Sigmoid colon (tissue), 7 donors: ENCODE results near the gene PDE4D. TPM values are rescaled to one million over a fixed set of nuclear protein-coding genes. Genes with fewer than 3 reads are reported as not detected.

Experiments
- DNase-seq: peaks from one replicate; pipeline ENCODE4 v3.0.0-alpha.2; 2019
- H3K27ac ChIP-seq, 4 donors: fragments of 200-600 bp; sonication (generic); one replicate each; pipeline ENCODE4 v1.5.1; 2016 to 2019; ENCODE audit warnings: mild to moderate bottlenecking in 1 of 4
- H3K27me3 ChIP-seq, 3 donors: fragments of 200-600 bp; sonication (generic); one replicate each; pipeline ENCODE4 v1.5.1; 2019; ENCODE audit warnings: mild to moderate bottlenecking in 1 of 3
- H3K36me3 ChIP-seq, 4 donors: fragments of 200-600 bp; sonication (generic); one replicate each; pipeline ENCODE4 v1.5.1; 2016 to 2019
- H3K4me1 ChIP-seq, 4 donors: fragments of 200-600 bp; sonication (generic); one replicate each; pipeline ENCODE4 v1.5.1; 2017 to 2019
- H3K4me3 ChIP-seq, 4 donors: fragments of 200-600 bp; sonication (generic); one replicate each; pipeline ENCODE4 v1.5.1; 2017 to 2019; ENCODE audit warnings: mild to moderate bottlenecking in 2 of 4, moderate library complexity in 1 of 4
- H3K9me3 ChIP-seq, 4 donors: fragments of 200-600 bp in 3 of 4; sonication (generic) in 3 of 4; one replicate each; pipeline versions ENCODE4 v1.5.1 to v1.6.1; 2013 to 2019
- CTCF ChIP-seq, 4 experiments: fragments of 450-650 bp in 3 of 4; fragments of 200-600 bp in 1 of 4; IDR thresholded peaks; one replicate each; pipeline ENCODE4 v1.5.1; 2016 to 2019; ENCODE audit warnings: antibody characterized with exemption in 4 of 4, mild to moderate bottlenecking in 3 of 4, moderate library complexity in 2 of 4
- EP300 ChIP-seq, 4 donors: sonication (generic); formaldehyde crosslinking; IDR thresholded peaks; one replicate each; pipeline ENCODE4 v1.6.1; 2017; ENCODE audit warnings: antibody characterized with exemption in 4 of 4
- POLR2A ChIP-seq, 2 donors: fragments of 450-650 bp; IDR thresholded peaks; one replicate each; pipeline ENCODE4 v1.6.1; 2016; ENCODE audit warnings: antibody characterized with exemption in 2 of 2, mild to moderate bottlenecking in 2 of 2, moderate library complexity in 2 of 2
- POLR2AphosphoS5 ChIP-seq, 4 donors: sonication (generic); formaldehyde crosslinking; IDR thresholded peaks; one replicate each; pipeline ENCODE4 v1.6.1; 2017; ENCODE audit warnings: antibody characterized with exemption in 4 of 4
- WGBS, 2 donors: extraction: QIAGEN DNeasy Blood & Tissue Kit; methylation state at CpG; one replicate each; pipeline ENCODE4 v1.1.7; 2013; 5-methylcytosine and 5-hydroxymethylcytosine counted together
- intact Hi-C: fragments of 100-400 bp; cut with DNase I; formaldehyde crosslinking; loops from one replicate; pipeline ENCODE4 v1.15.1; 2023
- polyA plus RNA-seq, 3 donors: library from polyadenylated mRNA; stranded (reverse); fragments of 200-250 nt; gene quantifications; one replicate each; pipeline ENCODE4 v1.2.3, GENCODE V29; 2013
- total RNA-seq, 4 donors: library from RNA; depleted of rRNA; stranded (reverse); fragments of >200 nt; gene quantifications; one replicate each; pipeline ENCODE4 v1.1.0, GENCODE V29; 2016
- donor health status: healthy with polysubstance abuse.
- donor health status: Bipolar disorder and iron deficiency.
- donor health status: healthy.

PDE4D gene
- total and polyA plus RNA-seq, 7 donors = 6.0 to 289 (median 169) TPM

- no peak overlapping the region for H3K4me3 ChIP-seq
- WGBS, 2 donors = 14 to 34% methylated on average over 3 of the region's 3 CpGs
- H3K9me3 ChIP-seq = no peaks in the 10 kb centered on the region
- H3K27me3 ChIP-seq = no peaks in the 10 kb centered on the region
- TF ChIP-seq POLR2AphosphoS5 (IDR thresholded peaks at IDR 0.05) (no peak), CTCF (IDR thresholded peaks at IDR 0.05) (no peak)
- H3K4me1 ChIP-seq = peaks cover 0 to 87% (median 48%) of the 10 kb centered on the region in 4 donors
- peak overlapping the region; percentile 41 to 90 (median 79) for H3K27ac ChIP-seq
- no peak for DNase-seq
- intact Hi-C loops = no loop called here
- H3K36me3 ChIP-seq = no peaks in the 10 kb centered on the region
Observed at GRCh38 chr5:59245198-59245597, 648.3 kb downstream of the PDE4D start.

GRCh38 chr5:59241552-59241951 is 652.0 kb downstream of the PDE4D start:
- WGBS, 2 donors = 70 to 74% methylated on average over 1 of the region's 1 CpG
- intact Hi-C loops = no loop called here
- Histone ChIP-seq H3K27ac (peak overlapping the region in 2 of 4 donors; percentile 20 to 90), H3K9me3 (no peaks in the 10 kb centered on the region), H3K27me3 (no peaks in the 10 kb centered on the region), H3K4me3 (no peak overlapping the region), H3K4me1 (peaks cover 0 to 84% (median 54%) of the 10 kb centered on the region in 4 donors), H3K36me3 (no peaks in the 10 kb centered on the region)
- TF ChIP-seq POLR2A (IDR thresholded peaks at IDR 0.05) (no peak), CTCF (IDR thresholded peaks at IDR 0.05) (no peak), POLR2AphosphoS5 (IDR thresholded peaks at IDR 0.05) (no peak), EP300 (IDR thresholded peaks at IDR 0.05) (no peak)
- no peak for DNase-seq

GRCh38 chr5:59241119-59241518 is 652.4 kb downstream of the PDE4D start:
- Histone ChIP-seq H3K9me3 (no peaks in the 10 kb centered on the region), H3K36me3 (no peaks in the 10 kb centered on the region), H3K4me1 (peaks cover 0 to 84% (median 54%) of the 10 kb centered on the region in 4 donors), H3K27ac (peak overlapping the region in 2 of 4 donors; percentile 20 to 90), H3K27me3 (no peaks in the 10 kb centered on the region), H3K4me3 (no peak overlapping the region)
- no peak for TF ChIP-seq POLR2A (IDR thresholded peaks at IDR 0.05)
- no peak for TF ChIP-seq CTCF (IDR thresholded peaks at IDR 0.05)
- no peak for TF ChIP-seq POLR2AphosphoS5 (IDR thresholded peaks at IDR 0.05)
- no peak for TF ChIP-seq EP300 (IDR thresholded peaks at IDR 0.05)
- no peak for DNase-seq
- WGBS, 2 donors = 31 to 68% methylated on average over 1 of the region's 1 CpG
- intact Hi-C loops = no loop called here

GRCh38 chr5:59238126-59238902 is 655.2 kb downstream of the PDE4D start:
- H3K27ac ChIP-seq = peak overlapping the region in 1 of 4 donors; percentile 13
- intact Hi-C loops = no loop called here
- H3K4me3 ChIP-seq = no peak overlapping the region
- no peak for DNase-seq
- 68 to 91% methylated on average over 3 of the region's 3 CpGs for WGBS, 2 donors
- H3K9me3 ChIP-seq = no peaks in the 10 kb centered on the region
- H3K36me3 ChIP-seq = no peaks in the 10 kb centered on the region
- peaks cover 0 to 84% (median 52%) of the 10 kb centered on the region in 4 donors for H3K4me1 ChIP-seq
- no peak for TF ChIP-seq POLR2AphosphoS5 (IDR thresholded peaks at IDR 0.05)
- TF ChIP-seq EP300 (IDR thresholded peaks at IDR 0.05) = no peak
- no peak for TF ChIP-seq CTCF (IDR thresholded peaks at IDR 0.05)
- TF ChIP-seq POLR2A (IDR thresholded peaks at IDR 0.05) = no peak
- H3K27me3 ChIP-seq = no peaks in the 10 kb centered on the region
